T1000 (cell line): ENCODE data around the gene SRPK2.

Experiments
- DNase-seq: peaks from one replicate; lab custom pipeline; 2025; ENCODE audit warnings: mixed read lengths; lab: John Stamatoyannopoulos, UW

Gene SRPK2

DNA sequence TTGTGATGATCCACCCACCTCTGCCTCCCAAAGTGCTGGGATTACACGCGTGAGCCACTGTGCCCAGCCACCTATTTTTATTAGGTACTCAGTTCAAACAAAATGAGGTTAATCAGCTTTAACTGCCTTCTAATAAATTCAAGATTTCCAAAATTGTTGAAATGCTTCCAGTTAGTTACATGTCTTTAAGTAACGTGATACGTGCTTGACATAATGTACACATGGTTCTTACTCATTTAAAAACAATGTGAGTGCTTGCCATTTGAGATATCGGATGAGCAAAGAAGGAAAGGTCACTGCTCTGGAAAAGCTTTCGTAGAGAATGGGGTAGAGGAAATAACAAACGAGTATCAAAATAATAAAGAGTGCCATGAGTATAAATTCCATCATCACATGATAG is 291.1 kb downstream of the SRPK2 start:
- no peak for DNase-seq

GRCh38 chr7:105096306-105096705 is 292.4 kb downstream of the SRPK2 start:
- no peak for DNase-seq

- DNase-seq, result no peak
Measured at GRCh38 chr7:105094966-105095365, 293.8 kb downstream of the SRPK2 start.

DNA sequence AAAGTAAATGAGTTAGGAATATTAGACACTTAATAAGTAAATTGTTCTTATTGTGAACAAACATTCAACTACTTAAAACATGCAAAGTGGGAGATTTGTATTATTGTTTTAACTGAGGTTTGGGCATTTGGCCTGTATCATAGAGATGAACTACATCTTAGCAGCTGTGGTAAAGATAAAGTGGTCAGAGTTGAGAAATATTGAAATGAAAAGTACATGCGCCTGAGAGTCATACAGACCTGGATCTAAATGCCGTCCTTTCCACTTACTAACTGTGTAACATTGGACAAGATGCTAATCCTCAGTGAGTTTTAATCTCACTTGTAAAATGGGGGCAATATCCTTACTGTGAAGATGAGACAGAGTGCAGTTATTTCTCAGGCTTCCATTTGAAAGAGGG is 300.3 kb downstream of the SRPK2 start:
- DNase-seq, result no peak

DNA sequence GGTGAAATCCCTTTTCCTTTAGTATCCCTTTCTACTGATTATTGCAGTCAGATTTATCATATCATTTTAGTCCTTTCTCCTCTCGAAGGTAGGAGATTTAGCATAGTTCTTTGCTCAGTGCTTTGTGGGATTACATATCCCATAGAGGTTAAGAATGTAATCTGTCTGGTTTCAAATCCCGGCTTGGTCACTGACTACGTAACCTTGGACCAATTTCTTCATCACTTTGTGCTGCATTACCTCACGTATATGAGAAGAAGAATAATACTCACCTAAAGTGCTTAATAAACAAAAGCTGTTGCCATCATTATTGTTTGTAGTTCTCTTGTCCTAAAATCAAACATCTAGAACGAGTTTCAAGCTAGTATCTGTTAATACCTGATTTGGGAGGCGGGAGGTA is 300.7 kb downstream of the SRPK2 start:
- DNase-seq, result no peak

GRCh38 chr7:105086850-105087249 is 301.9 kb downstream of the SRPK2 start:
- DNase-seq, result no peak

DNA sequence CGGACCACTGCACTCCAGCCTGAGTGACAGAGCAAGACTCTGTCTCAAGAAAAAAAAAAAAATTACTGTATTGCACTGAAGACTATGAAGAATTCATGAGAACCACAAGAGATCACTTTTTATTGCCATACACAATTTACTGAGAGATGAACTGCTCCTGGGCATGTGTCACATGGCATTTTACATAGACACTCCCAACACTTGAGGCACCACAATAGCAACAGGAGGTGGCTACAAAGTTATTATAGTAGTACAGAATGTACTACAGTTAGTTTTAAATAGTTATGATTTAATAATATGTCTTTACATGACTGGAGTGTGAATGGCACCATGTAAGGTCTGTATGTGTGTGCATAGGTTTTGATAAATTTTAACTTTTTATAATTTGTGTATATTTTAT is 304.1 kb downstream of the SRPK2 start:
- DNase-seq, result no peak

GRCh38 chr7:105079348-105079747 is 309.4 kb downstream of the SRPK2 start:
- DNase-seq, result no peak

GRCh38 chr7:105073143-105073542 is 315.6 kb downstream of the SRPK2 start:
- no peak for DNase-seq

DNA sequence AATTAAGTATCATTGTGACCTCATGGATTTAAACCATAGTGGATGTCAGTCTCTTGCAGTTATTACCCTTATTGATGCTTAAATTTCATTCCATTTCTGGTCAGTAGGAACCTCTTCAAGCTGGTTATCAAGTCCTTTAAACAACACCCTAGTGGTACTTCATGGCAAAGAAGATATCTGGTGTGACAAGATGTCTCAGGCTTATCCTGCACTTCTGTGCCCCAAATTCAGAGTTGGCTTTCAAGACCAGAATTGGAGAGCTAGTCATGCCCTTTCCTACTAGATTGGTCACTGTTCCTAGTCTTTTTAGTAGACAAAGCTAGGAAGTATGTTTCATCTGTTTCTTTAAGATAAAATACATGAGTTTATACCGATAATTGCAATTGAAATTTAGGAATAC is 319.8 kb downstream of the SRPK2 start:
- no peak for DNase-seq

DNA sequence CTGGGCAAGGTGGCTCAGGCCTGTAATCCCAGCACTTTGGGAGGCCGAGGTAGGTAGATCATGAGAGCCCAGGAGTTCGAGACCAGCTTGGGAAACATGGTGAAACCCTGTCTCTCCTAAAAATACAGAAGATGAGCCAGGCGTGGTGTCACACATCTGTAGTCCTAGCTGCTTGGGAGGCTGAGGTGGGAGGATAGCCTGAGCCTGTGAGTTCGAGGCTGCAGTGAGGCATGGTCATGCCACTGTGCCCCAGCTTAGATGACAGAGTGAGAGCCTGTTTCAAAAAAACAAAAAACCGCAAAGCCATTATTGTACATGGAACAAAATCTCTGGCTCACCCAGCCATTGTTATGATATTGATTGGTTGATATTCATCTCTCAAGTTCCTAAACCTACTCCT is 321.0 kb downstream of the SRPK2 start:
- no peak for DNase-seq
